DND-41 (cell line): ENCODE results near the gene MLF2.

Source experiments
- ATAC-seq: fragments of 200-7000 bp; cut with Tn5 transposase; 3 replicates; pipeline ENCODE4 v1.9.1; 2021; ENCODE audit warnings: low read depth; ENCODE audit not compliant: insufficient read depth
- DNase-seq: peaks from one replicate; pipeline ENCODE4 v3.0.0-alpha.2; 2020
- H2AFZ ChIP-seq: 2 replicates; pipeline ENCODE4 v1.6.0; 2012; ENCODE audit warnings: low read depth, low read length
- H3K27ac ChIP-seq: 2 replicates; pipeline ENCODE4 v1.5.1; 2012; ENCODE audit warnings: low read length, inconsistent platforms
- H3K27me3 ChIP-seq: fragments of 200-600 bp; sonication (generic); 2 replicates; pipeline ENCODE4 v1.6.0; 2012; ENCODE audit warnings: low read length, mild to moderate bottlenecking, inconsistent platforms; ENCODE audit not compliant: insufficient read depth, poor library complexity
- H3K36me3 ChIP-seq: 2 replicates; pipeline ENCODE4 v1.5.1; 2012; ENCODE audit warnings: low read length, inconsistent platforms; ENCODE audit not compliant: insufficient read depth
- H3K4me1 ChIP-seq: 2 replicates; pipeline ENCODE4 v1.5.1; 2012; ENCODE audit warnings: mild to moderate bottlenecking, low read length; ENCODE audit not compliant: insufficient read depth
- H3K4me2 ChIP-seq: 2 replicates; pipeline ENCODE4 v1.6.0; 2012; ENCODE audit warnings: mild to moderate bottlenecking, moderate library complexity, low read length, inconsistent platforms; ENCODE audit not compliant: insufficient read depth
- H3K4me3 ChIP-seq, 2 experiments: fragments of 200-600 bp in 1 of 2; shearing (Covaris generic) in 1 of 2; 2 replicates each; pipeline ENCODE4 v1.5.1; 2012 to 2016; ENCODE audit warnings: inconsistent platforms in 2 of 2, low read length in 2 of 2, mild to moderate bottlenecking in 2 of 2, low read depth in 1 of 2, moderate library complexity in 1 of 2
- H3K79me2 ChIP-seq: 2 replicates; pipeline ENCODE4 v1.6.0; 2012; ENCODE audit warnings: low read length, inconsistent platforms; ENCODE audit not compliant: insufficient read depth
- H3K9ac ChIP-seq: 2 replicates; pipeline ENCODE4 v1.6.0; 2012; ENCODE audit warnings: low read depth, mild to moderate bottlenecking, inconsistent platforms, low read length, moderate library complexity
- H3K9me3 ChIP-seq: 2 replicates; pipeline ENCODE4 v1.5.1; 2012; ENCODE audit warnings: low read length, moderate library complexity, mild to moderate bottlenecking, inconsistent platforms; ENCODE audit not compliant: insufficient read depth, severe bottlenecking
- H4K20me1 ChIP-seq: 2 replicates; pipeline ENCODE4 v1.6.0; 2012; ENCODE audit warnings: low read length; ENCODE audit not compliant: insufficient read depth
- CTCF ChIP-seq: IDR thresholded peaks from 2 replicates; pipeline ENCODE4 v1.5.1; 2012; ENCODE audit warnings: borderline replicate concordance, low read length, moderate library complexity, mild to moderate bottlenecking; ENCODE audit not compliant: poor library complexity, severe bottlenecking; ENCODE audit errors: extremely low read depth
- EZH2 ChIP-seq: IDR thresholded peaks from 3 replicates; pipeline ENCODE4 v1.6.1; 2012; ENCODE audit warnings: borderline replicate concordance, low read depth, mild to moderate bottlenecking, moderate library complexity, low read length, inconsistent platforms; ENCODE audit not compliant: severe bottlenecking

Gene MLF2

DNA sequence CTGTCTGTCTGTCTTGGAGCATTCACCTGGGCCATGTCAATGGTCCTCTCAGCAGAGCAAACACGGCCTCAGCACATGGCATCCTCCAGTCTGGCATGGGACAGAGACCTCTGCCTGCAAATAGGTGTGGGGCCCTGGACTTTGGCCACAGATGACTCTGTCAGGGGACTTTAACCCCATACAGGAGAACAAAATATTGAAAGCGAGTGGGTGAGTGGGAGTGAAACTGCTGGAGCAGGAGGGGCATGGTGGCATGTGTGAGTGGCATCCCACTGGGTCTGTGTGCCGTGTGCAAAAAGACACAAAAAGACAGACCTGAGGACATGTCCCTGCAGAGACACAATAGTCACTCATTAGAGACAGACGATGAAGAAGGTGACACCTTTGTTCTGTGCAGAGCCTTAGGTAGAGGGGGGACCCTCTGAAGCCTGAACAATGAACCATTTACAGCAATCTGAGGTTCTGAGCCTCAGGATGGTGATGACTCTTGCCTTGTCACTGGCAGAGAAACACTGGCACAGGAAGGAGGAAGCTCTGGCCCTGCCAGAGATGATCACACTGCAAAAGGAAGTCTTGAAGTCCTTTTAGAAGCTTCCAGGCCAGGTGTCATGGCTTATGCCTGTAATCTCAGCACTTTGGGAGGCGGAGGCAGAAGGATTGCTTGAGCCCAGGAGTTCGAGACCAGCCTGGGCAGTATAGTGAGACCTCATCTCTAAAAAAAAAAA lies 26.9 kb upstream of the MLF2 start:
- Histone ChIP-seq H3K4me3 (no peak overlapping the region), H3K79me2 (no peaks in the 10 kb centered on the region), H3K9me3 (no peaks in the 10 kb centered on the region), H3K27me3 (peaks cover 5% of the 10 kb centered on the region), H3K9ac (no peak overlapping the region), H4K20me1 (no peaks in the 10 kb centered on the region), H3K36me3 (no peaks in the 10 kb centered on the region), H2AFZ (no peak overlapping the region), H3K4me2 (no peak overlapping the region), H3K4me1 (peaks cover 29% of the 10 kb centered on the region), H3K27ac (no peak overlapping the region)
- DNase-seq (no peak), ATAC-seq (no peak)
- no peak for TF ChIP-seq EZH2
- TF ChIP-seq CTCF = no peak

DNA sequence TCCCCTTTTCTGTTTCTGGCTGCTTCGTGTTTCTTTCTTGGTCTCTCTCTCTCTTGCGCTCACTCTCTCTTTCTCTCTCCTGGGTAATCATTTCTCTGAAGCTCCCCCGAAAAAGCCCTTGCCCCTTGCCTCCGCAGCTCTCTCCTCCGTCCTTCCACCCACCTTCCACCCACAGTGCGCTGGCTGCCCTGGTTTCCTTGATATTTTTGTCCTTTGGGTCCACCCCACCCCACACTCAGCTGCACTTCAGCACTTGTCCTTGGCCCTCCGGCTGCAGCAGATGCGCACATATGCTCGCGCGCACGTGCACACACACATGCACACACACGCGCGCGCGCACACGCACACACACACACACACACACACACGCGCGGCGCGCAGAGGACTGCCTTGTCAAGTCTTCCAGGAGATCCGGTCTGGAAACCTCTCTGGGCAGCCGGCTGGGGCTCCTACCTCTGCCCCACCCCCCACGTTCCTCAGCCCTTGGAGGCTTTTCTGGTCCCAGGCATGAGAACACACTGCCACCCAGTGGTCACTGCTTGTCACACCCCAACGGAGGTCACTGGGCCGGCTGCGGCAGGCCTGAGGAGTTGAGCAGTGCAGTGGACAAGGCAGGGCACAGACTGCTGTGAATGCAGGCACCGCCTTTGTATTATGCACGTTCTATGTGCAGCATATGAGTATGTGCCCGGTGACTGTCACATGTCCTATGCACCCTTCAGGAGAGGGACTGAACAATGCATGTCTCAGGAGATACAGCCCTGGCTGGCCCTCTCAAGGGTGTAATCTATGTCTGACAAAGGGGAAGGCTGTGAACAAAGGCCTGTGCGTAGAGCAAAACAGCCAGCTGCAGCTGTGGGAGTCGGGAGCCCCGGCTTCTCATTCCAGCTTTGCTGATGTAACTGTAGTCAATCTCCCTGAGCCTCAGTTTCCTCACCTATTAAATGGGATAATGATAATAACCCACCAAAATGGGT lies 25.9 kb upstream of the MLF2 start:
- no peak overlapping the region for H3K27ac ChIP-seq

GRCh38 chr12:6778217-6778573 lies 25.3 kb upstream of the MLF2 start:
- H3K79me2 ChIP-seq = no peaks in the 10 kb centered on the region
- H4K20me1 ChIP-seq = no peaks in the 10 kb centered on the region
- TF ChIP-seq CTCF (no peak), EZH2 (no peak)
- ATAC-seq = no peak
- no peak overlapping the region for H3K9ac ChIP-seq
- no peaks in the 10 kb centered on the region for H3K36me3 ChIP-seq
- H3K27ac ChIP-seq = no peak overlapping the region
- DNase-seq = no peak
- H2AFZ ChIP-seq = 0 out of 2 replicates have a peak overlapping the region, but pooled peaks have one; percentile 44
- no peaks in the 10 kb centered on the region for H3K9me3 ChIP-seq
- H3K27me3 ChIP-seq = peaks cover 2% of the 10 kb centered on the region
- peak overlapping the region; percentile 63 for H3K4me2 ChIP-seq
- H3K4me1 ChIP-seq = peaks cover 23% of the 10 kb centered on the region
- peak overlapping the region in 1 of 2 experiments; percentile 44; a peak in 1 of 4 replicates for H3K4me3 ChIP-seq

More for the DNA sequence above, 25.9 kb upstream of the MLF2 start:
- Histone ChIP-seq H3K9ac (peak overlapping the region; percentile 29), H3K36me3 (no peaks in the 10 kb centered on the region), H3K27me3 (peaks cover 2% of the 10 kb centered on the region), H3K4me2 (peak overlapping the region; percentile 63), H2AFZ (peak overlapping the region; percentile 44; the same call in 1 of the 2 replicates), H4K20me1 (no peaks in the 10 kb centered on the region), H3K79me2 (no peaks in the 10 kb centered on the region), H3K4me1 (peaks cover 29% of the 10 kb centered on the region), H3K9me3 (no peaks in the 10 kb centered on the region), H3K4me3 (peak overlapping the region in 1 of 2 experiments; percentile 44; a peak in 2 of 4 replicates)
- DNase-seq = peak; percentile 86
- peak; percentile 83 for ATAC-seq
- peak; percentile 90 for TF ChIP-seq CTCF
- peak; percentile 22 for TF ChIP-seq EZH2
